Measurements from ENCODE around the gene GIPC3.
"Not testable (repeated sequence)": the region's sequence is repeated elsewhere in the genome, so short reads cannot be mapped to it uniquely, and the experiment has no call there.

The GIPC3 gene

GRCh38 chr19:3551792-3552095 lies 33.5 kb upstream of the GIPC3 start:
- no peak for DNase-seq

GRCh38 chr19:3554254-3555083 lies 30.8 kb upstream of the GIPC3 start:
- DNase-seq = no peak

- DNase-seq = no peak
These were observed 29.4 kb upstream of the GIPC3 start for GRCh38 chr19:3555653-3556422.

- no peak for DNase-seq
These were observed 28.8 kb upstream of the GIPC3 start for GRCh38 chr19:3556423-3556977.

GRCh38 chr19:3556978-3557460 lies 28.3 kb upstream of the GIPC3 start:
- no peak for DNase-seq

- peak; percentile 97 for DNase-seq
These were observed 27.6 kb upstream of the GIPC3 start, which contains the start of gene MFSD12 for GRCh38 chr19:3557461-3558248. Gene MFSD12 (minus strand): TSS chr19:3557586. CDS start chr19:3557403, 183 bp downstream.

GRCh38 chr19:3563709-3564524 lies 21.4 kb upstream of the GIPC3 start:
- no peak for DNase-seq

GRCh38 chr19:3565139-3565538 lies 20.1 kb upstream of the GIPC3 start:
- no peak for DNase-seq

GRCh38 chr19:3570042-3570441 lies 15.2 kb upstream of the GIPC3 start:
- DNase-seq = not testable (repeated sequence)

GRCh38 chr19:3570606-3571011 lies 14.7 kb upstream of the GIPC3 start:
- DNase-seq = no peak

- peak; percentile 99 for DNase-seq
These were observed 13.0 kb upstream of the GIPC3 start for GRCh38 chr19:3572132-3572854.

GRCh38 chr19:3572855-3573161 lies 12.5 kb upstream of the GIPC3 start, which contains the start of gene HMG20B:
Gene HMG20B (plus strand): TSS chr19:3572944. CDS start chr19:3573310, 366 bp downstream.
- no peak for DNase-seq

- DNase-seq = no peak
These were observed 12.0 kb upstream of the GIPC3 start for GRCh38 chr19:3573162-3573857.

GRCh38 chr19:3573858-3574637 lies 11.2 kb upstream of the GIPC3 start:
- DNase-seq = peak; percentile 90

- DNase-seq = no peak
These were observed 10.0 kb upstream of the GIPC3 start for GRCh38 chr19:3575260-3575741.

GRCh38 chr19:3575949-3576673 lies 9.2 kb upstream of the GIPC3 start:
- no peak for DNase-seq

- DNase-seq = peak; percentile 77
These were observed 8.4 kb upstream of the GIPC3 start for GRCh38 chr19:3576696-3577443.

GRCh38 chr19:3577723-3578344 lies 7.4 kb upstream of the GIPC3 start:
- DNase-seq = no peak
